Measurements from ENCODE around the gene EXT2. TPM values are rescaled to one million over a fixed set of nuclear protein-coding genes. Genes with fewer than 3 reads are reported as not detected.

Gene EXT2
- total and polyA plus RNA-seq, 10 of the 15 experiments (the other 5 are each of a cell fraction or from before 2014, with no cell fraction given) = 3.8 to 31.4 (median 17.9) TPM

- in situ Hi-C loops (cut with MboI) = no loop called here
- Histone ChIP-seq H3K9ac (ENCODE audit: control insufficient read depth, insufficient read depth, low read length) (no peak overlapping the region), H3K4me1 (ENCODE audit: control insufficient read depth, insufficient read depth, low read length) (no peaks in the 10 kb centered on the region), H3K4me3 (no peak overlapping the region), H3K4me2 (ENCODE audit: control insufficient read depth, insufficient read depth) (no peak overlapping the region), H3K9me3 (replicated peaks; ENCODE audit: control insufficient read depth, insufficient read depth, low read length) (no peaks in the 10 kb centered on the region; the same call in 1 of the 3 replicates), H3K27ac (ENCODE audit: control insufficient read depth, insufficient read depth) (no peak overlapping the region), H3K27me3 (replicated peaks in 1 of 2; ENCODE audit: control insufficient read depth in 2 of 2, insufficient read depth in 2 of 2, low read length in 1 of 2) (no peaks in the 10 kb centered on the region), H4K20me1 (ENCODE audit: control insufficient read depth, insufficient read depth) (no peaks in the 10 kb centered on the region), H3K79me2 (ENCODE audit: control insufficient read depth, insufficient read depth, low read length) (no peaks in the 10 kb centered on the region), H3K36me3 (ENCODE audit: control insufficient read depth in 2 of 2, insufficient read depth in 2 of 2, low read length in 1 of 2) (no peaks in the 10 kb centered on the region; a peak in 2 of 4 replicates), H2AFZ (ENCODE audit: control insufficient read depth, low read depth, low read length) (no peak overlapping the region)
- no peak for TF ChIP-seq TCF3 (IDR thresholded peaks at IDR 0.05; ENCODE audit: borderline replicate concordance, insufficient read depth, low read depth, low read length)
- no peak for TF ChIP-seq EZH2 (IDR thresholded peaks at IDR 0.05; ENCODE audit: borderline replicate concordance, control insufficient read depth, low read depth, low read length)
- no peak for TF ChIP-seq YY1 (IDR thresholded peaks at IDR 0.05; ENCODE audit: low read depth, low read length)
- TF ChIP-seq, protein P1, sequence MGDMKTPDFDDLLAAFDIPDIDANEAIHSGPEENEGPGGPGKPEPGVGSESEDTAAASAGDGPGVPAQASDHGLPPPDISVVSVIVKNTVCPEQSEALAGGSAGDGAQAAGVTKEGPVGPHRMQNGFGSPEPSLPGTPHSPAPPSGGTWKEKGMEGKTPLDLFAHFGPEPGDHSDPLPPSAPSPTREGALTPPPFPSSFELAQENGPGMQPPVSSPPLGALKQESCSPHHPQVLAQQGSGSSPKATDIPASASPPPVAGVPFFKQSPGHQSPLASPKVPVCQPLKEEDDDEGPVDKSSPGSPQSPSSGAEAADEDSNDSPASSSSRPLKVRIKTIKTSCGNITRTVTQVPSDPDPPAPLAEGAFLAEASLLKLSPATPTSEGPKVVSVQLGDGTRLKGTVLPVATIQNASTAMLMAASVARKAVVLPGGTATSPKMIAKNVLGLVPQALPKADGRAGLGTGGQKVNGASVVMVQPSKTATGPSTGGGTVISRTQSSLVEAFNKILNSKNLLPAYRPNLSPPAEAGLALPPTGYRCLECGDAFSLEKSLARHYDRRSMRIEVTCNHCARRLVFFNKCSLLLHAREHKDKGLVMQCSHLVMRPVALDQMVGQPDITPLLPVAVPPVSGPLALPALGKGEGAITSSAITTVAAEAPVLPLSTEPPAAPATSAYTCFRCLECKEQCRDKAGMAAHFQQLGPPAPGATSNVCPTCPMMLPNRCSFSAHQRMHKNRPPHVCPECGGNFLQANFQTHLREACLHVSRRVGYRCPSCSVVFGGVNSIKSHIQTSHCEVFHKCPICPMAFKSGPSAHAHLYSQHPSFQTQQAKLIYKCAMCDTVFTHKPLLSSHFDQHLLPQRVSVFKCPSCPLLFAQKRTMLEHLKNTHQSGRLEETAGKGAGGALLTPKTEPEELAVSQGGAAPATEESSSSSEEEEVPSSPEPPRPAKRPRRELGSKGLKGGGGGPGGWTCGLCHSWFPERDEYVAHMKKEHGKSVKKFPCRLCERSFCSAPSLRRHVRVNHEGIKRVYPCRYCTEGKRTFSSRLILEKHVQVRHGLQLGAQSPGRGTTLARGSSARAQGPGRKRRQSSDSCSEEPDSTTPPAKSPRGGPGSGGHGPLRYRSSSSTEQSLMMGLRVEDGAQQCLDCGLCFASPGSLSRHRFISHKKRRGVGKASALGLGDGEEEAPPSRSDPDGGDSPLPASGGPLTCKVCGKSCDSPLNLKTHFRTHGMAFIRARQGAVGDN (IDR thresholded peaks at IDR 0.05) = no peak
- TF ChIP-seq E2F4 (IDR thresholded peaks at IDR 0.05; ENCODE audit: low read depth, low read length) = no peak
- no peak for TF ChIP-seq CREB1 (IDR thresholded peaks at IDR 0.05; ENCODE audit: low read depth)
- no peak for TF ChIP-seq IKZF1 (conservative IDR thresholded peaks at IDR 0.05)
- no peak for TF ChIP-seq ZZZ3 (IDR thresholded peaks at IDR 0.05; ENCODE audit: control insufficient read depth, insufficient read length, low read depth)
- no peak for TF ChIP-seq ZSCAN29 (IDR thresholded peaks at IDR 0.05)
- TF ChIP-seq RAD21 (IDR thresholded peaks at IDR 0.05; ENCODE audit: insufficient read depth, low read depth, low read length) = no peak
- TF ChIP-seq NFXL1 (IDR thresholded peaks at IDR 0.05; ENCODE audit: borderline replicate concordance) = no peak
- no peak for TF ChIP-seq MLLT1 (IDR thresholded peaks at IDR 0.05)
- TF ChIP-seq, protein P2, sequence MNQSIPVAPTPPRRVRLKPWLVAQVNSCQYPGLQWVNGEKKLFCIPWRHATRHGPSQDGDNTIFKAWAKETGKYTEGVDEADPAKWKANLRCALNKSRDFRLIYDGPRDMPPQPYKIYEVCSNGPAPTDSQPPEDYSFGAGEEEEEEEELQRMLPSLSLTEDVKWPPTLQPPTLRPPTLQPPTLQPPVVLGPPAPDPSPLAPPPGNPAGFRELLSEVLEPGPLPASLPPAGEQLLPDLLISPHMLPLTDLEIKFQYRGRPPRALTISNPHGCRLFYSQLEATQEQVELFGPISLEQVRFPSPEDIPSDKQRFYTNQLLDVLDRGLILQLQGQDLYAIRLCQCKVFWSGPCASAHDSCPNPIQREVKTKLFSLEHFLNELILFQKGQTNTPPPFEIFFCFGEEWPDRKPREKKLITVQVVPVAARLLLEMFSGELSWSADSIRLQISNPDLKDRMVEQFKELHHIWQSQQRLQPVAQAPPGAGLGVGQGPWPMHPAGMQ (IDR thresholded peaks at IDR 0.05; ENCODE audit: borderline replicate concordance) = no peak
- TF ChIP-seq MTA3 (IDR thresholded peaks at IDR 0.05; ENCODE audit: borderline replicate concordance, low read length) = no peak
- no peak for TF ChIP-seq SMARCA5 (IDR thresholded peaks at IDR 0.05)
- TF ChIP-seq HDAC6 (IDR thresholded peaks at IDR 0.05; ENCODE audit: unreplicated experiment) = no peak
- TF ChIP-seq RBBP5 (conservative IDR thresholded peaks at IDR 0.05) = no peak
- no peak for TF ChIP-seq SIN3A (IDR thresholded peaks at IDR 0.05; ENCODE audit: low read depth, low read length)
- TF ChIP-seq JUND (IDR thresholded peaks at IDR 0.05; ENCODE audit: low read depth, low read length) = no peak
- DNase-seq (ENCODE audit: low read depth, low spot score) = no peak
- POLR2A ChIA-PET = no interaction called here
- 79% methylated on average over 9 of the region's 9 CpGs for WGBS (ENCODE audit: insufficient coverage, insufficient replicate concordance, low lambda C conversion rate, missing lambda C conversion rate)
- SMC1A ChIA-PET (ENCODE audit: uncharacterized antibody, unreplicated experiment) = interaction anchor here (0.6 kb wide), 1 partner anchor 768 kb away, joined by 3 read pairs; no protein-coding TSS in a partner anchor
- RAD21 ChIA-PET (ENCODE audit: unreplicated experiment) = no interaction called here
- intact Hi-C loops (cut with micrococcal nuclease; ENCODE audit: unreplicated experiment) = no loop called here
- no peak for FAIRE-seq
- ATAC-seq = no peak
- no TSS peak for BruUV-seq (replicated peaks)
- CTCF ChIA-PET = interaction anchor here (1.4 kb wide), 1 partner anchor 23 kb away, joined by 3 read pairs; no protein-coding TSS in a partner anchor
Observed at GRCh38 chr11:44080951-44081350, 14.5 kb upstream of the EXT2 start.

Measured in GM12878 (cell line).